GM12864 (cell line): Measurements from ENCODE around the gene GOLGA6A.
"Not testable (repeated sequence)": the region's sequence is repeated elsewhere in the genome, so short reads cannot be mapped to it uniquely, and the experiment has no call there.

ENCODE experiments used
- DNase-seq: peaks from one replicate; pipeline ENCODE4 v3.0.0-alpha.2; 2011; ENCODE audit warnings: low read depth
- H3K4me3 ChIP-seq: 2 replicates; pipeline ENCODE4 v1.5.1; 2011; ENCODE audit warnings: mild to moderate bottlenecking, low read depth, low read length, control low read depth
- CTCF ChIP-seq: IDR thresholded peaks from 2 replicates; pipeline ENCODE4 v1.5.1; 2011; ENCODE audit warnings: low read depth, mild to moderate bottlenecking, moderate library complexity, low read length, control low read depth, inconsistent platforms; ENCODE audit errors: missing control alignments

The GOLGA6A gene

GRCh38 chr15:74082450-74082849, at the start of gene GOLGA6A:
TSS of gene GOLGA6A (minus strand) at chr15:74082550. CDS start at chr15:74082509, 41 bp downstream.
- not testable (repeated sequence) for DNase-seq, H3K4me3 ChIP-seq

GRCh38 chr15:74131628-74132413, 49.5 kb upstream of the GOLGA6A start:
- no peak for DNase-seq
- TF ChIP-seq CTCF, result no peak
- H3K4me3 ChIP-seq, result no peak overlapping the region

- DNase-seq, result no peak
- no peak for TF ChIP-seq CTCF
- no peak overlapping the region for H3K4me3 ChIP-seq
These were observed 48.7 kb upstream of the GOLGA6A start for GRCh38 chr15:74130849-74131627.

GRCh38 chr15:74130155-74130848, 48.0 kb upstream of the GOLGA6A start, which contains the start of gene ISLR2:
TSS of gene ISLR2 (plus strand) at chr15:74130586. CDS start at chr15:74132755, 2,169 bp downstream.
- no peak for TF ChIP-seq CTCF
- H3K4me3 ChIP-seq, result no peak within 1 kb of the TSS
- no peak for DNase-seq

GRCh38 chr15:74129586-74130154, 47.3 kb upstream of the GOLGA6A start:
- DNase-seq, result no peak
- TF ChIP-seq CTCF, result no peak
- H3K4me3 ChIP-seq, result no peak overlapping the region

GRCh38 chr15:74128785-74129585, 46.6 kb upstream of the GOLGA6A start:
- H3K4me3 ChIP-seq, result no peak overlapping the region
- no peak for DNase-seq
- TF ChIP-seq CTCF, result no peak
